Measurements from ENCODE around the gene PRDM11.

Gene PRDM11

GRCh38 chr11:45178223-45178622 lies 31.8 kb downstream of the PRDM11 start:
- DNase-seq, result no peak

GRCh38 chr11:45178890-45179671 lies 32.6 kb downstream of the PRDM11 start:
- no peak for DNase-seq

- no peak for DNase-seq
Observed at GRCh38 chr11:45179686-45180178, 33.3 kb downstream of the PRDM11 start.

GRCh38 chr11:45180179-45180847 lies 33.9 kb downstream of the PRDM11 start:
- DNase-seq, result no peak

- peak; percentile 17 to 22 for DNase-seq
Observed at GRCh38 chr11:45180848-45181192, 34.4 kb downstream of the PRDM11 start.

- DNase-seq, result no peak
Observed at GRCh38 chr11:45181193-45181888, 34.9 kb downstream of the PRDM11 start.

- no peak for DNase-seq
Observed at GRCh38 chr11:45181889-45182550, 35.6 kb downstream of the PRDM11 start.

- no peak for DNase-seq
Observed at GRCh38 chr11:45182902-45183301, 36.5 kb downstream of the PRDM11 start.

- DNase-seq, result no peak
Observed at GRCh38 chr11:45184640-45185039, 38.2 kb downstream of the PRDM11 start.

GRCh38 chr11:45185228-45185729 lies 38.8 kb downstream of the PRDM11 start:
- no peak for DNase-seq

GRCh38 chr11:45187375-45187774 lies 40.9 kb downstream of the PRDM11 start:
- no peak for DNase-seq

GRCh38 chr11:45188127-45188526 lies 41.7 kb downstream of the PRDM11 start:
- DNase-seq, result no peak

GRCh38 chr11:45189230-45189629 lies 42.8 kb downstream of the PRDM11 start:
- no peak for DNase-seq

- DNase-seq, result no peak
Observed at GRCh38 chr11:45193695-45194094, 47.3 kb downstream of the PRDM11 start.

GRCh38 chr11:45204761-45205160 lies 58.3 kb downstream of the PRDM11 start:
- no peak for DNase-seq

- no peak for DNase-seq
Observed at GRCh38 chr11:45205978-45206377, 59.5 kb downstream of the PRDM11 start.

GRCh38 chr11:45208135-45208534 lies 61.7 kb downstream of the PRDM11 start:
- DNase-seq, result no peak

GRCh38 chr11:45209000-45209879 lies 62.8 kb downstream of the PRDM11 start:
- DNase-seq, result no peak

GRCh38 chr11:45209891-45210699 lies 63.7 kb downstream of the PRDM11 start:
- DNase-seq, result no peak

GRCh38 chr11:45210846-45211245 lies 64.4 kb downstream of the PRDM11 start:
- DNase-seq, result no peak

- DNase-seq, result no peak
Observed at GRCh38 chr11:45211732-45212131, 65.3 kb downstream of the PRDM11 start.

All from CD4-positive, alpha-beta T cell treated with Interferon alpha-2 for 1 hour (primary cell).